Measurements from ENCODE around the gene CCDC78. TPM values are rescaled to one million over a fixed set of nuclear protein-coding genes. Genes with fewer than 3 reads are reported as not detected.

The CCDC78 gene
- total and polyA plus RNA-seq, 2 of the 4 experiments (the other 2 are of a cell fraction): 0.54 to 4.6 TPM

- Histone ChIP-seq H3K56ac (ENCODE audit: extremely low read depth, insufficient read depth, low read length) (no peak overlapping the region), H3K23ac (ENCODE audit: low read depth, low read length) (no peak overlapping the region), H3K27me3 (ENCODE audit: control insufficient read depth, insufficient read depth, low read length) (no peaks in the 10 kb centered on the region), H3K18ac (ENCODE audit: low read depth, low read length) (no peak overlapping the region), H2AK5ac (ENCODE audit: low read depth, low read length) (no peak overlapping the region), H2BK5ac (ENCODE audit: low read depth, low read length, poor library complexity, severe bottlenecking) (no peak overlapping the region), H3K4ac (ENCODE audit: low read depth, low read length) (no peak overlapping the region), H3K9me1 (ENCODE audit: insufficient read depth, low read length) (no peaks in the 10 kb centered on the region), H4K91ac (ENCODE audit: insufficient read depth, low read depth, low read length) (no peak overlapping the region), H4K8ac (ENCODE audit: low read depth in 2 of 2, low read length in 2 of 2) (no peak overlapping the region), H3K9me3 (ENCODE audit: control insufficient read depth, insufficient read depth, low read length) (no peaks in the 10 kb centered on the region), H3K36me3 (ENCODE audit: control insufficient read depth, insufficient read depth, low read length) (peaks cover 48% of the 10 kb centered on the region), H2AFZ (replicated peaks; ENCODE audit: low read length, poor library complexity) (no peak overlapping the region), H3K4me1 (ENCODE audit: control insufficient read depth, insufficient read depth, low read length) (peaks cover 3% of the 10 kb centered on the region), H3K79me1 (ENCODE audit: low read depth in 1 of 2, low read length in 2 of 2) (peaks cover 0 to 4% of the 10 kb centered on the region in 2 experiments; a peak in 1 of 4 replicates), H3K9ac (ENCODE audit: low read depth, low read length) (no peak overlapping the region), H3K27ac (ENCODE audit: insufficient read depth, low read length) (no peak overlapping the region), H2AK9ac (replicated peaks; ENCODE audit: low read depth, low read length, poor library complexity) (peak overlapping the region; percentile 42), H3K14ac (replicated peaks; ENCODE audit: low read depth, low read length) (no peak overlapping the region), H2BK20ac (ENCODE audit: low read depth, low read length) (no peak overlapping the region), H2BK120ac (ENCODE audit: low read depth, low read length) (no peak overlapping the region), H4K20me1 (ENCODE audit: insufficient read depth, low read length) (peaks cover 4% of the 10 kb centered on the region), H3K4me3 (ENCODE audit: insufficient read depth, low read depth, low read length) (no peak overlapping the region), H2BK15ac (ENCODE audit: low read depth, low read length) (no peak overlapping the region), H3K4me2 (ENCODE audit: low read depth, low read length) (no peak overlapping the region), H4K5ac (ENCODE audit: low read depth, low read length) (no peak overlapping the region)
- TF ChIP-seq FOS (IDR thresholded peaks at IDR 0.05; ENCODE audit: low read depth, low read length) (no peak), SMC3 (IDR thresholded peaks at IDR 0.05; ENCODE audit: low read depth, low read length) (0 out of 2 replicates have a peak, but pooled peaks have one; percentile 9)
- DNase-seq (peak; percentile 21), ATAC-seq (ENCODE audit: low read depth) (no peak)
- intact Hi-C loops (cut with micrococcal nuclease): no loop called here
- CTCF ChIA-PET: no interaction called here
- in situ Hi-C loops (cut with MboI; ENCODE audit: low sequenced_read_pairs): no loop called here
- POLR2A ChIA-PET (ENCODE audit: unreplicated experiment): no interaction called here
- dilution Hi-C loops (cut with HindIII; ENCODE audit: low sequenced_read_pairs, unreplicated experiment): no loop called here
- no TSS peak for BruUV-seq (replicated peaks)
- 93% methylated on average over 5 of the region's 13 CpGs; no CpG with 5 or more reads in 1 of the 2 experiments for WGBS, 2 experiments (ENCODE audit: extremely low coverage in 2 of 2, insufficient read length in 1 of 2)
These were observed 6.7 kb upstream of the CCDC78 start for GRCh38 chr16:732936-733335.

All from IMR-90 (cell line).